Sigmoid colon (tissue), 7 donors: ENCODE data around the gene EMILIN1. TPM values are rescaled to one million over a fixed set of nuclear protein-coding genes. Genes with fewer than 3 reads are reported as not detected.
"Not testable (repeated sequence)": the region's sequence is repeated elsewhere in the genome, so short reads cannot be mapped to it uniquely, and the experiment has no call there.

Source experiments
- DNase-seq: peaks from one replicate; pipeline ENCODE4 v3.0.0-alpha.2; 2019
- H3K27ac ChIP-seq, 4 donors: fragments of 200-600 bp; sonication (generic); one replicate each; pipeline ENCODE4 v1.5.1; 2016 to 2019; ENCODE audit warnings: mild to moderate bottlenecking in 1 of 4
- H3K27me3 ChIP-seq, 3 donors: fragments of 200-600 bp; sonication (generic); one replicate each; pipeline ENCODE4 v1.5.1; 2019; ENCODE audit warnings: mild to moderate bottlenecking in 1 of 3
- H3K36me3 ChIP-seq, 4 donors: fragments of 200-600 bp; sonication (generic); one replicate each; pipeline ENCODE4 v1.5.1; 2016 to 2019
- H3K4me1 ChIP-seq, 4 donors: fragments of 200-600 bp; sonication (generic); one replicate each; pipeline ENCODE4 v1.5.1; 2017 to 2019
- H3K4me3 ChIP-seq, 4 donors: fragments of 200-600 bp; sonication (generic); one replicate each; pipeline ENCODE4 v1.5.1; 2017 to 2019; ENCODE audit warnings: mild to moderate bottlenecking in 2 of 4, moderate library complexity in 1 of 4
- H3K9me3 ChIP-seq, 4 donors: fragments of 200-600 bp in 3 of 4; sonication (generic) in 3 of 4; one replicate each; pipeline versions ENCODE4 v1.5.1 to v1.6.1; 2013 to 2019
- EP300 ChIP-seq, 4 donors: sonication (generic); formaldehyde crosslinking; IDR thresholded peaks; one replicate each; pipeline ENCODE4 v1.6.1; 2017; ENCODE audit warnings: antibody characterized with exemption in 4 of 4
- POLR2A ChIP-seq, 2 donors: fragments of 450-650 bp; IDR thresholded peaks; one replicate each; pipeline ENCODE4 v1.6.1; 2016; ENCODE audit warnings: antibody characterized with exemption in 2 of 2, mild to moderate bottlenecking in 2 of 2, moderate library complexity in 2 of 2
- POLR2AphosphoS5 ChIP-seq, 4 donors: sonication (generic); formaldehyde crosslinking; IDR thresholded peaks; one replicate each; pipeline ENCODE4 v1.6.1; 2017; ENCODE audit warnings: antibody characterized with exemption in 4 of 4
- WGBS, 2 donors: extraction: QIAGEN DNeasy Blood & Tissue Kit; methylation state at CpG; one replicate each; pipeline ENCODE4 v1.1.7; 2013; 5-methylcytosine and 5-hydroxymethylcytosine counted together
- intact Hi-C: fragments of 100-400 bp; cut with DNase I; formaldehyde crosslinking; loops from one replicate; pipeline ENCODE4 v1.15.1; 2023
- polyA plus RNA-seq, 3 donors: library from polyadenylated mRNA; stranded (reverse); fragments of 200-250 nt; gene quantifications; one replicate each; pipeline ENCODE4 v1.2.3, GENCODE V29; 2013
- total RNA-seq, 4 donors: library from RNA; depleted of rRNA; stranded (reverse); fragments of >200 nt; gene quantifications; one replicate each; pipeline ENCODE4 v1.1.0, GENCODE V29; 2016
- TF ChIP-seq, protein P1 (sequence below), 4 experiments: fragments of 450-650 bp in 3 of 4; fragments of 200-600 bp in 1 of 4; IDR thresholded peaks; one replicate each; pipeline ENCODE4 v1.5.1; 2016 to 2019; ENCODE audit warnings: antibody characterized with exemption in 4 of 4, mild to moderate bottlenecking in 3 of 4, moderate library complexity in 2 of 4
- donor health status: healthy with polysubstance abuse.
- donor health status: Bipolar disorder and iron deficiency.
- donor health status: healthy.

Gene EMILIN1
- total and polyA plus RNA-seq, 7 donors = 4.8 to 350 (median 156) TPM

DNA sequence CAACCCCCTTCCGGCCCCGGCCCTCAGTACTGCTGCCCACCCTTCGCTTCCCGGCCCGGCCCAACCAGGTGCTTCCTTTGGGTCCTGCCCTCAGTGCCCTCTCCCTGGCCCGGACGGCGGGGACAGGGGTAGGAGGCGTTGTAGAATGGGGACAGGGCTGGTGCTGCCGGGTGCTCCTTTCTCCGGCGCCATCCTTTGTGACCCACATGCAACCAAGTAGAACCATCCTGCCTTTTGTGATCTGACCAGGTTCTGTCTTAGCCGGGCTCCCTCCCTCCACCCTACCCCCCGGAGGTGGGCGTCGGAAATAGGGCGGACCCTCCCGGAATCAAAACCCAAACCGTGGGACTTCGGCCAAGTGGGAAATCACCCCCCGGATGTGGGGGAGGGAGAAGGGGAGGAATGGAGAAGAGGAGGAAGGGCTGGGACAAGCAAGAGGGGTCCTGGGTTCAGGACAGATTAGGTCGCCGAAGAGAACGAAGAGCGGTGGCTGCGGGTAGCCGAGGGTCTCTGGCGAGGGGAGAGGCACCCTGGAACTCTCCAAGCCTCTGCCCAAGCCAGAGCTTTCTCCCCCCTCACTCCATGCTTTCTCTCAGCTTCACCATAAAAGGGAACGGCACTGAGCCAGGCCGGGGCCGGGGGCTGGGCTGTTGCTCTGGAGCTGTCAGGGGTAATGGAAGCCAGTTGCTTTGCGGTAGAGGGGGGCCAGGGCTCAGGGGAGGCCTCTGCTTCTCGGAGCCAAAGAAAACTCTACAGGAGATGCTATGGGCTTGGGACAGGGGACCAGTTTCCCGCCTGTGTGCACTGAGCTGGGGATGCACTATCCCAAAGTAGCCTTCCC is 6.2 kb upstream of the EMILIN1 start:
- intact Hi-C loops = loop anchor here (1.0 kb wide), 1 partner anchor 21 kb away; the partner anchor contains the start of gene AGBL5
- H3K36me3 ChIP-seq = peaks cover 0 to 30% (median 5%) of the 10 kb centered on the region in 4 donors
- no peaks in the 10 kb centered on the region for H3K27me3 ChIP-seq
- peak overlapping the region; percentile 94 to 98 (median 97) for H3K27ac ChIP-seq
- peak; percentile 98 for DNase-seq
- peaks cover 0 to 82% (median 76%) of the 10 kb centered on the region in 4 donors for H3K4me1 ChIP-seq
- 9 to 17% methylated on average over 34 of the region's 34 CpGs for WGBS, 2 donors
- peak overlapping the region; percentile 50 to 91 (median 74) for H3K4me3 ChIP-seq
- TF ChIP-seq, protein P1, sequence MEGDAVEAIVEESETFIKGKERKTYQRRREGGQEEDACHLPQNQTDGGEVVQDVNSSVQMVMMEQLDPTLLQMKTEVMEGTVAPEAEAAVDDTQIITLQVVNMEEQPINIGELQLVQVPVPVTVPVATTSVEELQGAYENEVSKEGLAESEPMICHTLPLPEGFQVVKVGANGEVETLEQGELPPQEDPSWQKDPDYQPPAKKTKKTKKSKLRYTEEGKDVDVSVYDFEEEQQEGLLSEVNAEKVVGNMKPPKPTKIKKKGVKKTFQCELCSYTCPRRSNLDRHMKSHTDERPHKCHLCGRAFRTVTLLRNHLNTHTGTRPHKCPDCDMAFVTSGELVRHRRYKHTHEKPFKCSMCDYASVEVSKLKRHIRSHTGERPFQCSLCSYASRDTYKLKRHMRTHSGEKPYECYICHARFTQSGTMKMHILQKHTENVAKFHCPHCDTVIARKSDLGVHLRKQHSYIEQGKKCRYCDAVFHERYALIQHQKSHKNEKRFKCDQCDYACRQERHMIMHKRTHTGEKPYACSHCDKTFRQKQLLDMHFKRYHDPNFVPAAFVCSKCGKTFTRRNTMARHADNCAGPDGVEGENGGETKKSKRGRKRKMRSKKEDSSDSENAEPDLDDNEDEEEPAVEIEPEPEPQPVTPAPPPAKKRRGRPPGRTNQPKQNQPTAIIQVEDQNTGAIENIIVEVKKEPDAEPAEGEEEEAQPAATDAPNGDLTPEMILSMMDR (IDR thresholded peaks at IDR 0.05) = no peak
- TF ChIP-seq EP300 (IDR thresholded peaks at IDR 0.05) (peak; percentile 54 to 89 (median 66)), POLR2AphosphoS5 (IDR thresholded peaks at IDR 0.05) (peak; percentile 88 to 95 (median 92)), POLR2A (IDR thresholded peaks at IDR 0.05) (peak in 1 of 2 donors; percentile 51)
- no peaks in the 10 kb centered on the region for H3K9me3 ChIP-seq

DNA sequence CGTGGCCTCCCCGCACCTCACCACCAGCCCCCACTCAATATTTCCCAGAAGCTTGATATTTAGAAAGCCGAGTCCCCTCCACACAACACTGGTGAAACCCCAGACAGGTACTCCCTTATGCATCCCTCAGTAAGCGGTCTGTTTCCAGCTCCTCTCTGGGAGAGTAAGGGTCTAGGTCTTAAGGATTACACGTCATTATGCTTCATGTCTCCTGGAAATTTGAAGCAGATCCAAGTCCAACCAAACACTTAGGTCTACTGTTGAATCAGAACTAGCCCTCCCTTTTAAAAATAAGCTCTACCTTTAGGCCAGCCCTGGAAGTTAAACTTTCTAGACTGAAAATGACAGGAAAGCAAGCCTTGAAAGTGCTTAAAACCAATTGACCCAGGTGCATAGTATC is 5.5 kb upstream of the EMILIN1 start:
- no peak for DNase-seq
- 75 to 83% methylated on average over 5 of the region's 5 CpGs for WGBS, 2 donors
- TF ChIP-seq, protein P1 (IDR thresholded peaks at IDR 0.05) = no peak
- TF ChIP-seq POLR2A (IDR thresholded peaks at IDR 0.05) (no peak), POLR2AphosphoS5 (IDR thresholded peaks at IDR 0.05) (no peak), EP300 (IDR thresholded peaks at IDR 0.05) (no peak)
- Histone ChIP-seq H3K4me1 (peaks cover 0 to 88% (median 82%) of the 10 kb centered on the region in 4 donors), H3K36me3 (peaks cover 0 to 24% (median 5%) of the 10 kb centered on the region in 4 donors), H3K9me3 (no peaks in the 10 kb centered on the region), H3K27me3 (no peaks in the 10 kb centered on the region), H3K27ac (peak overlapping the region; percentile 94 to 98 (median 97)), H3K4me3 (no peak overlapping the region)
- intact Hi-C loops = no loop called here

DNA sequence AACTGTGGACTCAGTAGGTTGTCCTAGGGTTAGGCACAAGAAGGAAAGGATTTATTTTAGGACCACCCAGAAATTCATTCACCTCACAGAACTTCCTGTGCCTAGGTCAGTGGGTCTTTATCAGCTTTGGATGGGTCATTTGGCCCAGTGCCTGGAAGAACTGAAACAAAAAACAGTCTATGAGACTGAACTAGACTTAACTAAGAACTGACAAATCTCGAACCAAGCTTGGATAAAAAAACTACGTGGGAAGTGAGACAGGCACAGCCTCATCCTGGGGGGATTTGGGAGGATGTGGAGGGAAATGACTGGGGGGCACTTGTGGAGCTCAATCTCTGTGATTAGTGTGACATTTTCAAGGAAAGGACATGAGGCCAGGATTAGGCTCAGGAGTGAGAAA is 4.6 kb upstream of the EMILIN1 start:
- peaks cover 0 to 83% (median 79%) of the 10 kb centered on the region in 4 donors for H3K4me1 ChIP-seq
- intact Hi-C loops = no loop called here
- H3K27ac ChIP-seq = peak overlapping the region; percentile 94 to 98 (median 97)
- peaks cover 0 to 15% (median 4%) of the 10 kb centered on the region in 4 donors for H3K36me3 ChIP-seq
- no peaks in the 10 kb centered on the region for H3K9me3 ChIP-seq
- 61 to 64% methylated on average over 2 of the region's 2 CpGs for WGBS, 2 donors
- TF ChIP-seq EP300 (IDR thresholded peaks at IDR 0.05) = no peak
- TF ChIP-seq POLR2AphosphoS5 (IDR thresholded peaks at IDR 0.05) = no peak
- TF ChIP-seq POLR2A (IDR thresholded peaks at IDR 0.05) = no peak
- H3K4me3 ChIP-seq = no peak overlapping the region
- no peaks in the 10 kb centered on the region for H3K27me3 ChIP-seq
- DNase-seq = no peak

DNA sequence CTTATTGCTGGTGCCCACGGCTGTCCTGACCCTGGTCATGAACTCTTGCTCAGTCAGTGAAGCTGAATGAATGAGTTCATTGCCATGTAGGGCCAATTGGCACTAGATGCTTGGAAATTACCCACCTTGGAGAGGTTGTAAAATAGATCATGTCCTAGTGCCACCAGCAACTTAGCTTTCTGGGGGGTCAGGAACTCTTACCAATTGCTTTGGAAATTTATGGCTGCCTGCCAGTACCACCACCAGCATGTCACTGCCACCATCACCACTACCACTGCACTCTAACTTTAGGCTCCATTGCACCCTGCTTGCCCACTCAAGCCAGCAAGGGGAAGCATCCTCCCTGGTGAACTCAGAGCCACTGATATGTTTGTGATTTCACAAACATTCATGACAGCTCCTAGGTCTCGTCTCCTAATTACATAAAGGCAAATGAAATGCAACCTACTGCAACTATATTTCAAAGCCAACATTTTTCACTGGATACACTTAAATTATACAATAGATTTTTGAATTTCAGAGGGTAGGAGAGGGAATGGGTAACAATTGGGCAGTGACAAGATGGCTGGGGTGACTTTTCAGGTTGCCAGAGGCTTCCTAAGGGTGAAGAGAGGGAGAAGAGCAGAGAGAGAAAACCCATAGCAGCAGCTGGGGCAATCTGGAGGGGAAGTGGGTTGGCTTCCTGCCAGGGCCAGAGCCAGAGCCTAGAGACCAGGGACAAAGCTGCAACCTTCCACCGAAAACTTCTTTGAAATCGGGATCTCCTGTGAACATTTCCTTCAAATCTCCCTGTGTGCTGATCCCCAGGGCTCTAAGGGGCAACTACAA is 3.5 kb upstream of the EMILIN1 start:
- intact Hi-C loops = no loop called here
- peak; percentile 83 for DNase-seq
- H3K36me3 ChIP-seq = peaks cover 0 to 3% (median 0%) of the 10 kb centered on the region in 4 donors
- no peak overlapping the region for H3K4me3 ChIP-seq
- TF ChIP-seq, protein P1 (IDR thresholded peaks at IDR 0.05) = no peak
- TF ChIP-seq EP300 (IDR thresholded peaks at IDR 0.05) = no peak
- no peak for TF ChIP-seq POLR2AphosphoS5 (IDR thresholded peaks at IDR 0.05)
- TF ChIP-seq POLR2A (IDR thresholded peaks at IDR 0.05) = no peak
- no peaks in the 10 kb centered on the region for H3K9me3 ChIP-seq
- WGBS, 2 donors = 36 to 64% methylated on average over 4 of the region's 4 CpGs
- H3K27me3 ChIP-seq = no peaks in the 10 kb centered on the region
- H3K27ac ChIP-seq = peak overlapping the region; percentile 94 to 98 (median 97)
- peaks cover 0 to 77% (median 71%) of the 10 kb centered on the region in 4 donors for H3K4me1 ChIP-seq

DNA sequence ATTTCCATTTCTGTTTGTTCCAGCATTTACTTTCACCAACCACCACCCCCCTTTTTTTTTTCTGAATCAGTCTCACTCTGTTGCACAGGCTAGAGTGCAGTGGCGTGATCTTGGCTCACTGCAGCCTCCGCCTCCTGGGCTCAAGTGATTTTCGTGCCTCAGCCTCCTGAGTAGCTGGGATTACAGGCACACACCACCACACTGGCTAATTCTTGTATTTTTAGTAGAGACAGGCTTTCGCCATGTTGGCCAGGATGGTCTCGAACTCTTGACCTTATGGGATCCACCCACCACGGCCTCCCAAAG is 2.9 kb upstream of the EMILIN1 start:
- DNase-seq, H3K36me3 ChIP-seq, H3K4me3 ChIP-seq, intact Hi-C loops, H3K27me3 ChIP-seq, H3K9me3 ChIP-seq: not testable (repeated sequence)
- Histone ChIP-seq H3K4me1 (peaks cover 0 to 77% (median 71%) of the 10 kb centered on the region in 4 donors), H3K27ac (peak overlapping the region; percentile 94 to 98 (median 97))
- 65 to 80% methylated on average over 6 of the region's 6 CpGs for WGBS, 2 donors
